CD4-positive, alpha-beta T cell (primary cell): ENCODE measurements around the gene GIGYF1. TPM values are rescaled to one million over a fixed set of nuclear protein-coding genes. Genes with fewer than 3 reads are reported as not detected.

Experiments used
- ATAC-seq: fragments of 200-7000 bp; cut with Tn5 transposase; one replicate; pipeline ENCODE4 v1.10.0; 2022; ENCODE audit warnings: mild to moderate bottlenecking; ENCODE audit not compliant: poor library complexity
- CTCF ChIA-PET: fragments of 350-600 bp; sonication (Branson Sonifier 250); formaldehyde crosslinking; loops from one replicate; lab custom pipeline; 2021; ENCODE audit warnings: antibody characterized with exemption, inconsistent platforms; lab: Charles Lee
- POLR2A ChIA-PET: fragments of 350-600 bp; sonication (Branson Sonifier 250); formaldehyde crosslinking; loops from one replicate; lab custom pipeline; 2021; ENCODE audit warnings: antibody characterized with exemption, inconsistent platforms; lab: Charles Lee
- DNase-seq, 14 experiments: peaks; one replicate each; pipeline ENCODE4 v3.0.0-alpha.2; 2013 to 2020; ENCODE audit warnings: mixed read lengths in 2 of 14
- H3K27ac ChIP-seq, 2 donors: one replicate each; pipeline versions ENCODE4 v1.5.1 to v1.7.0; 2013; ENCODE audit warnings: low read length in 2 of 2, low read depth in 1 of 2, mild to moderate bottlenecking in 1 of 2
- H3K27me3 ChIP-seq, 2 experiments: 1 replicate in 1 of 2; 2 replicates in 1 of 2; pipeline versions ENCODE4 v1.6.1 to v1.7.0; 2013; ENCODE audit warnings: low read length in 2 of 2, control low read depth in 1 of 2, mild to moderate bottlenecking in 1 of 2, moderate library complexity in 1 of 2; ENCODE audit not compliant: insufficient read depth in 2 of 2, control insufficient read depth in 1 of 2
- H3K36me3 ChIP-seq: one replicate; pipeline ENCODE4 v1.6.1; 2013; ENCODE audit warnings: low read length, control low read depth; ENCODE audit not compliant: insufficient read depth
- H3K4me1 ChIP-seq: one replicate; pipeline ENCODE4 v1.6.1; 2013; ENCODE audit warnings: low read length, control low read depth; ENCODE audit not compliant: insufficient read depth
- H3K4me3 ChIP-seq: one replicate; pipeline ENCODE4 v1.5.1; 2013; ENCODE audit warnings: mild to moderate bottlenecking, low read length, moderate library complexity
- H3K9me3 ChIP-seq, 2 experiments: 1 replicate in 1 of 2; 2 replicates in 1 of 2; pipeline versions ENCODE4 v1.6.1 to v1.7.0; 2013; ENCODE audit warnings: low read length in 2 of 2, mild to moderate bottlenecking in 2 of 2, control low read depth in 1 of 2, moderate library complexity in 1 of 2; ENCODE audit not compliant: control insufficient read depth in 1 of 2, insufficient read depth in 1 of 2
- H3K27ac Mint-ChIP-seq: one replicate; pipeline ENCODE4 v1.8.0; 2020; ENCODE audit warnings: mixed read lengths
- H3K27me3 Mint-ChIP-seq: one replicate; pipeline ENCODE4 v1.8.0; 2021; ENCODE audit warnings: mixed read lengths
- H3K36me3 Mint-ChIP-seq: one replicate; pipeline ENCODE4 v1.8.0; 2021; ENCODE audit warnings: low read depth, mixed read lengths
- H3K4me1 Mint-ChIP-seq: one replicate; pipeline ENCODE4 v1.8.0; 2021; ENCODE audit warnings: low read depth, mixed read lengths
- H3K4me3 Mint-ChIP-seq: one replicate; pipeline ENCODE4 v1.8.0; 2020; ENCODE audit warnings: mild to moderate bottlenecking, mixed read lengths
- H3K9me3 Mint-ChIP-seq: one replicate; pipeline ENCODE4 v1.8.0; 2020; ENCODE audit warnings: mixed read lengths
- CTCF ChIP-seq: fragments of 200-600 bp; IDR thresholded peaks from one replicate; pipeline ENCODE4 v1.8.0; 2022; ENCODE audit warnings: antibody characterized with exemption, mild to moderate bottlenecking
- intact Hi-C, 2 experiments: fragments of 100-400 bp; cut with DNase I in 1 of 2; cut with micrococcal nuclease in 1 of 2; formaldehyde crosslinking; loops; one replicate each; pipeline versions ENCODE4 v1.15.1 to v1.9.0; 2023 to 2025; cut with DNase I, micrococcal nuclease
- total RNA-seq, 174 experiments: library from RNA in 2 of 174; stranded (reverse) in 2 of 174; gene quantifications; one replicate each; pipeline ENCODE4 v1.2.3 and lab custom pipeline; 2021 to 2026

GIGYF1 gene
- total RNA-seq, 2 experiments from 2014 or later: 75.5 to 78.8 TPM

GRCh38 chr7:100696123-100696521, 2.1 kb upstream of the GIGYF1 start:
- intact Hi-C loops: no loop called here
- no peaks in the 10 kb centered on the region for H3K27me3 Mint-ChIP-seq
- peaks cover 12% of the 10 kb centered on the region for H3K36me3 Mint-ChIP-seq
- DNase-seq: no peak
- no peaks in the 10 kb centered on the region for H3K9me3 Mint-ChIP-seq
- peak overlapping the region; percentile 72 for H3K27ac Mint-ChIP-seq
- no peaks in the 10 kb centered on the region for H3K9me3 ChIP-seq
- ChIA-PET CTCF (interaction anchor here (0.5 to 6.6 kb wide), 2 partner anchors 9 to 242 kb away, joined by 3 to 59 read pairs; partner anchors contain the start of gene POP7), POLR2A (interaction anchor here (0.8 to 3.7 kb wide), 2 partner anchors 9 to 23 kb away, joined by 4 to 27 read pairs; partner anchors contain the start of gene POP7)
- peaks cover under 1% of the 10 kb centered on the region for H3K36me3 ChIP-seq
- ATAC-seq: no peak
- H3K27ac ChIP-seq: no peak overlapping the region
- no peak overlapping the region for H3K4me3 ChIP-seq
- peaks cover 35% of the 10 kb centered on the region for H3K4me1 ChIP-seq
- peak overlapping the region; percentile 62 for H3K4me3 Mint-ChIP-seq
- peaks cover 27% of the 10 kb centered on the region for H3K4me1 Mint-ChIP-seq
- no peak for TF ChIP-seq CTCF
- peaks cover 0 to 2% of the 10 kb centered on the region in 2 experiments for H3K27me3 ChIP-seq

GRCh38 chr7:100693312-100694097, 545 bp downstream of the GIGYF1 start:
- POLR2A ChIA-PET: interaction anchor here (0.6 to 5.8 kb wide), 15 partner anchors 8 to 265 kb away, joined by 3 to 47 read pairs (median 5); partner anchors contain the start of genes AGFG2, FBXO24, LRCH4 and MOSPD3
- no peaks in the 10 kb centered on the region for H3K27me3 Mint-ChIP-seq
- H3K36me3 Mint-ChIP-seq: peaks cover 19% of the 10 kb centered on the region
- no peak for TF ChIP-seq CTCF
- Histone ChIP-seq H3K27ac (no peak overlapping the region), H3K36me3 (peaks cover 18% of the 10 kb centered on the region), H3K27me3 (no peaks in the 10 kb centered on the region), H3K4me1 (peaks cover 58% of the 10 kb centered on the region), H3K4me3 (peak overlapping the region; percentile 75), H3K9me3 (no peaks in the 10 kb centered on the region)
- H3K4me1 Mint-ChIP-seq: peaks cover 34% of the 10 kb centered on the region
- H3K27ac Mint-ChIP-seq: peak overlapping the region; percentile 85
- peak overlapping the region; percentile 97 for H3K4me3 Mint-ChIP-seq
- ATAC-seq (peak; percentile 41), DNase-seq (no peak)
- H3K9me3 Mint-ChIP-seq: no peaks in the 10 kb centered on the region
- CTCF ChIA-PET: interaction anchor here (0.8 to 6.6 kb wide), 6 partner anchors 11 to 134 kb away, joined by 3 to 59 read pairs (median 9); partner anchors contain the start of genes MOSPD3 and POP7
- intact Hi-C loops: loop anchor here (1.0 to 5.0 kb wide), 4 partner anchors 20 to 211 kb away; partner anchors contain the start of genes GNB2 (in 1 of the 2), MOSPD3 (in 1 of the 2) and NYAP1 (in 1 of the 2)

- intact Hi-C loops: loop anchor here (2.0 to 5.0 kb wide), 3 partner anchors 66 to 210 kb away; partner anchors contain the start of genes MOSPD3 (in 1 of the 2) and NYAP1 (in 1 of the 2)
- ChIA-PET POLR2A (interaction anchor here (0.6 to 5.8 kb wide), 8 partner anchors 8 to 1814 kb away, joined by 3 to 47 read pairs (median 11); partner anchors contain the start of genes FBXO24, LRCH4, POP7 and TRRAP), CTCF (interaction anchor here (0.8 to 6.6 kb wide), 10 partner anchors 10 to 133 kb away, joined by 3 to 59 read pairs (median 8); partner anchors contain the start of genes MOSPD3 and POP7)
- no peak for TF ChIP-seq CTCF
- Mint-ChIP-seq H3K27ac (peak overlapping the region; percentile 85), H3K9me3 (no peaks in the 10 kb centered on the region), H3K4me1 (peaks cover 34% of the 10 kb centered on the region), H3K27me3 (no peaks in the 10 kb centered on the region), H3K36me3 (peaks cover 26% of the 10 kb centered on the region), H3K4me3 (peak overlapping the region; percentile 97)
- peak overlapping the region; percentile 75 for H3K4me3 ChIP-seq
- H3K27me3 ChIP-seq: no peaks in the 10 kb centered on the region
- ATAC-seq: no peak
- H3K27ac ChIP-seq: no peak overlapping the region
- H3K9me3 ChIP-seq: no peaks in the 10 kb centered on the region
- peak in 1 of 14 experiments; percentile 28 for DNase-seq
- H3K36me3 ChIP-seq: peaks cover 27% of the 10 kb centered on the region
- peaks cover 62% of the 10 kb centered on the region for H3K4me1 ChIP-seq
Measured at GRCh38 chr7:100692578-100692961, 1.5 kb downstream of the GIGYF1 start.
